NCI-H1930 (cell line): ENCODE results near the gene TMEM252.

Source experiments
- DNase-seq, 2 experiments: peaks; one replicate each; lab custom pipeline; 2025; lab: John Stamatoyannopoulos, UW

Gene TMEM252

GRCh38 chr9:68541568-68541967 is 885 bp upstream of the TMEM252 start:
- no peak for DNase-seq

GRCh38 chr9:68538200-68538599 is 2.5 kb downstream of the TMEM252 start:
- DNase-seq: no peak

- DNase-seq: no peak
Measured at GRCh38 chr9:68537616-68537880, 3.1 kb downstream of the TMEM252 start.

GRCh38 chr9:68536876-68537615 is 3.6 kb downstream of the TMEM252 start:
- DNase-seq: no peak

GRCh38 chr9:68533678-68534077 is 7.0 kb downstream of the TMEM252 start:
- no peak for DNase-seq

- no peak for DNase-seq
Measured at GRCh38 chr9:68532131-68532530, 8.6 kb downstream of the TMEM252 start.

- no peak for DNase-seq
Measured at GRCh38 chr9:68530618-68531017, 10.1 kb downstream of the TMEM252 start.

- no peak for DNase-seq
Measured at GRCh38 chr9:68523367-68523936, 17.2 kb downstream of the TMEM252 start.

GRCh38 chr9:68522954-68523353 is 17.7 kb downstream of the TMEM252 start:
- DNase-seq: no peak

- DNase-seq: no peak
Measured at GRCh38 chr9:68522131-68522530, 18.6 kb downstream of the TMEM252 start.

GRCh38 chr9:68515326-68516017 is 25.2 kb downstream of the TMEM252 start:
- no peak for DNase-seq

- DNase-seq: no peak
Measured at GRCh38 chr9:68513981-68514380, 26.7 kb downstream of the TMEM252 start.

GRCh38 chr9:68513385-68513784 is 27.3 kb downstream of the TMEM252 start:
- no peak for DNase-seq

- DNase-seq: no peak
Measured at GRCh38 chr9:68509689-68510088, 31.0 kb downstream of the TMEM252 start.

- DNase-seq: no peak
Measured at GRCh38 chr9:68508547-68508946, 32.1 kb downstream of the TMEM252 start.

GRCh38 chr9:68507806-68508145 is 32.9 kb downstream of the TMEM252 start:
- no peak for DNase-seq

- no peak for DNase-seq
Measured at GRCh38 chr9:68507130-68507805, 33.4 kb downstream of the TMEM252 start.

- no peak for DNase-seq
Measured at GRCh38 chr9:68506551-68506950, 34.1 kb downstream of the TMEM252 start.

GRCh38 chr9:68505681-68506409 is 34.8 kb downstream of the TMEM252 start:
- DNase-seq: no peak

- DNase-seq: no peak
Measured at GRCh38 chr9:68502279-68502678, 38.4 kb downstream of the TMEM252 start.

- no peak for DNase-seq
Measured at GRCh38 chr9:68500457-68501381, 40.0 kb downstream of the TMEM252 start.
